BJ (cell line): Measurements from ENCODE around the gene SLC7A10. TPM values are rescaled to one million over a fixed set of nuclear protein-coding genes. Genes with fewer than 3 reads are reported as not detected.

Experiments
- CTCF ChIA-PET: fragments of 350-600 bp; formaldehyde crosslinking; extraction: SDS; loops from one replicate; lab custom pipeline; 2021; ENCODE audit warnings: antibody characterized with exemption, inconsistent platforms; lab: Yijun Ruan, JAX
- POLR2A ChIA-PET: fragments of 300-600 bp; sonication (Branson Sonifier 250); formaldehyde crosslinking; extraction: SDS; loops from one replicate; lab custom pipeline; 2021; ENCODE audit warnings: antibody characterized with exemption; lab: Charles Lee
- DNase-seq: peaks from one replicate; pipeline ENCODE4 v3.0.0-alpha.2; 2011; ENCODE audit warnings: low read depth
- H3K27me3 ChIP-seq: 2 replicates; pipeline ENCODE4 v1.6.0; 2011; ENCODE audit warnings: low read length; ENCODE audit not compliant: control insufficient read depth, insufficient read depth
- H3K36me3 ChIP-seq: 2 replicates; pipeline ENCODE4 v1.5.1; 2011; ENCODE audit warnings: low read length; ENCODE audit not compliant: control insufficient read depth, insufficient read depth
- H3K4me3 ChIP-seq: 2 replicates; pipeline ENCODE4 v1.5.1; 2011; ENCODE audit warnings: low read depth, mild to moderate bottlenecking, control low read depth, low read length
- CTCF ChIP-seq: IDR thresholded peaks from 2 replicates; pipeline ENCODE4 v1.5.1; 2011; ENCODE audit warnings: low read depth, mild to moderate bottlenecking, control low read depth, inconsistent platforms, low read length, moderate library complexity; ENCODE audit not compliant: insufficient read depth
- polyA plus RNA-seq: library from polyadenylated mRNA; depleted of rRNA; stranded (reverse); fragments of >200 nt; gene quantifications from 2 replicates; pipeline ENCODE4 v1.2.3, GENCODE V29; 2011

Gene SLC7A10
- polyA plus RNA-seq, 1 experiment, result not detected

GRCh38 chr19:33271246-33272021, 45.8 kb upstream of the SLC7A10 start:
- DNase-seq, result no peak
- ChIA-PET CTCF (interaction anchor here (0.6 to 1.4 kb wide), 2 partner anchors 10 to 12 kb away, joined by 3 read pairs; no protein-coding TSS in a partner anchor), POLR2A (no interaction called here)
- no peaks in the 10 kb centered on the region for H3K36me3 ChIP-seq
- no peak overlapping the region for H3K4me3 ChIP-seq
- no peaks in the 10 kb centered on the region for H3K27me3 ChIP-seq
- TF ChIP-seq CTCF, result no peak

GRCh38 chr19:33270769-33271168, 45.1 kb upstream of the SLC7A10 start:
- DNase-seq, result no peak
- H3K4me3 ChIP-seq, result no peak overlapping the region
- ChIA-PET CTCF (interaction anchor here (0.6 to 2.0 kb wide), 3 partner anchors 10 to 25 kb away, joined by 3 to 7 read pairs (median 3); no protein-coding TSS in a partner anchor), POLR2A (no interaction called here)
- H3K27me3 ChIP-seq, result no peaks in the 10 kb centered on the region
- TF ChIP-seq CTCF, result no peak
- H3K36me3 ChIP-seq, result no peaks in the 10 kb centered on the region

GRCh38 chr19:33269016-33269415, 43.4 kb upstream of the SLC7A10 start:
- Histone ChIP-seq H3K4me3 (no peak overlapping the region), H3K36me3 (no peaks in the 10 kb centered on the region), H3K27me3 (no peaks in the 10 kb centered on the region)
- no peak for DNase-seq
- ChIA-PET POLR2A (no interaction called here), CTCF (interaction anchor here (1.1 to 2.0 kb wide), 2 partner anchors 23 to 34 kb away, joined by 3 to 7 read pairs; no protein-coding TSS in a partner anchor)
- no peak for TF ChIP-seq CTCF

- CTCF ChIA-PET, result interaction anchor here (0.9 to 2.0 kb wide), 4 partner anchors 10 to 139 kb away, joined by 3 to 7 read pairs (median 3); no protein-coding TSS in a partner anchor
- no peaks in the 10 kb centered on the region for H3K27me3 ChIP-seq
- no peak for TF ChIP-seq CTCF
- H3K4me3 ChIP-seq, result no peak overlapping the region
- H3K36me3 ChIP-seq, result no peaks in the 10 kb centered on the region
- POLR2A ChIA-PET, result no interaction called here
- DNase-seq, result no peak
Measured at GRCh38 chr19:33268162-33268991, 42.7 kb upstream of the SLC7A10 start.

GRCh38 chr19:33267706-33268105, 42.1 kb upstream of the SLC7A10 start:
- no peak for DNase-seq
- POLR2A ChIA-PET, result no interaction called here

More at GRCh38 chr19:33267706-33268105, 42.1 kb upstream of the SLC7A10 start:
- Histone ChIP-seq H3K27me3 (no peaks in the 10 kb centered on the region), H3K36me3 (no peaks in the 10 kb centered on the region), H3K4me3 (no peak overlapping the region)
- CTCF ChIA-PET, result interaction anchor here (0.7 to 1.1 kb wide), 4 partner anchors 10 to 510 kb away, joined by 3 read pairs; no protein-coding TSS in a partner anchor
- TF ChIP-seq CTCF, result no peak
